Neural progenitor cell (in vitro differentiated cells): ENCODE results near the gene EIF4ENIF1. TPM values are rescaled to one million over a fixed set of nuclear protein-coding genes. Genes with fewer than 3 reads are reported as not detected.

Source experiments
- DNase-seq: peaks from one replicate; pipeline ENCODE4 v3.0.0-alpha.2; 2016; ENCODE audit warnings: low spot score
- H2AFZ ChIP-seq: fragments of 200-600 bp; sonication (generic); replicated peaks from 2 replicates; pipeline ENCODE4 v1.6.1; 2016; ENCODE audit warnings: antibody characterized with exemption
- H3F3A ChIP-seq: fragments of 200-600 bp; sonication (generic); 2 replicates; pipeline ENCODE4 v1.6.1; 2016; ENCODE audit warnings: antibody characterized with exemption, low read depth
- H3K27ac ChIP-seq: fragments of 200-600 bp; sonication (generic); 2 replicates; pipeline ENCODE4 v1.5.1; 2016; ENCODE audit warnings: mild to moderate bottlenecking
- H3K27me3 ChIP-seq: fragments of 200-600 bp; sonication (generic); 2 replicates; pipeline ENCODE4 v1.6.1; 2016; ENCODE audit warnings: mild to moderate bottlenecking, moderate library complexity
- H3K36me3 ChIP-seq: fragments of 200-600 bp; sonication (generic); 2 replicates; pipeline ENCODE4 v1.5.1; 2016
- H3K4me1 ChIP-seq: fragments of 200-600 bp; sonication (generic); 2 replicates; pipeline ENCODE4 v1.6.1; 2016; ENCODE audit warnings: mixed run types
- H3K4me2 ChIP-seq: fragments of 200-600 bp; sonication (generic); 2 replicates; pipeline ENCODE4 v1.6.1; 2016
- H3K4me3 ChIP-seq: fragments of 200-600 bp; sonication (generic); 2 replicates; pipeline ENCODE4 v1.5.1; 2016
- H3K79me2 ChIP-seq: fragments of 200-600 bp; sonication (generic); 2 replicates; pipeline ENCODE4 v1.6.1; 2016; ENCODE audit warnings: low read depth
- H3K9ac ChIP-seq: fragments of 200-600 bp; sonication (generic); 2 replicates; pipeline ENCODE4 v1.6.1; 2016
- H3K9me3 ChIP-seq: fragments of 200-600 bp; sonication (generic); 2 replicates; pipeline ENCODE4 v1.5.1; 2016; ENCODE audit warnings: low read depth
- H4K20me1 ChIP-seq: fragments of 200-600 bp; sonication (generic); 2 replicates; pipeline ENCODE4 v1.6.1; 2016; ENCODE audit warnings: low read depth
- H3K27ac Mint-ChIP-seq: 3 replicates; pipeline ENCODE4 v1.8.0; 2021; ENCODE audit warnings: mixed read lengths
- H3K27me3 Mint-ChIP-seq: 2 replicates; pipeline ENCODE4 v1.8.0; 2022; ENCODE audit warnings: low read depth, mild to moderate bottlenecking, inconsistent platforms, moderate library complexity, mixed read lengths; ENCODE audit not compliant: insufficient read depth
- H3K36me3 Mint-ChIP-seq: 3 replicates; pipeline ENCODE4 v1.8.0; 2021; ENCODE audit warnings: mixed read lengths
- H3K4me1 Mint-ChIP-seq: 3 replicates; pipeline ENCODE4 v1.8.0; 2021; ENCODE audit warnings: mixed read lengths
- H3K4me3 Mint-ChIP-seq: 3 replicates; pipeline ENCODE4 v1.8.0; 2021; ENCODE audit warnings: mild to moderate bottlenecking, moderate library complexity, mixed read lengths
- H3K9me3 Mint-ChIP-seq: 3 replicates; pipeline ENCODE4 v1.8.0; 2020; ENCODE audit warnings: mixed read lengths
- EZH2 ChIP-seq: fragments of 200-600 bp; sonication (generic); IDR thresholded peaks from 2 replicates; pipeline ENCODE4 v1.6.1; 2017; ENCODE audit warnings: antibody characterized with exemption, mild to moderate bottlenecking, moderate library complexity
- EZH2phosphoT487 ChIP-seq: fragments of 200-600 bp; sonication (generic); IDR thresholded peaks from 2 replicates; pipeline ENCODE4 v1.6.1; 2017; ENCODE audit warnings: antibody characterized with exemption
- small RNA-seq: library from RNA; depleted of rRNA; stranded (forward); fragments of <200 nt; gene quantifications from one replicate; pipeline ENCODE3, GENCODE V24; 2015
- total RNA-seq: library from RNA; depleted of rRNA; stranded (reverse); fragments of >200 nt; gene quantifications from 2 replicates; pipeline ENCODE4 v1.2.3, GENCODE V29; 2015; ENCODE audit warnings: low replicate concordance
- TF ChIP-seq, protein P1 (sequence below): fragments of 200-600 bp; sonication (generic); IDR thresholded peaks from 2 replicates; pipeline ENCODE4 v1.5.1; 2017; ENCODE audit warnings: antibody characterized with exemption, mild to moderate bottlenecking

Gene EIF4ENIF1
- total RNA-seq, 1 donor from 2014 or later = 21.4 TPM

GRCh38 chr22:31398231-31398630 is 91.4 kb downstream of the EIF4ENIF1 start:
- no peak overlapping the region for H3K27ac Mint-ChIP-seq
- H3K27ac ChIP-seq = peak overlapping the region; percentile 0
- peaks cover 5% of the 10 kb centered on the region for H3K36me3 ChIP-seq
- no peak overlapping the region for H3K4me3 ChIP-seq
- no peaks in the 10 kb centered on the region for H3K27me3 ChIP-seq
- no peaks in the 10 kb centered on the region for H3K9me3 ChIP-seq
- no peak overlapping the region for H3K9ac ChIP-seq
- peaks cover 2% of the 10 kb centered on the region for H3K27me3 Mint-ChIP-seq
- H3K4me1 ChIP-seq = peaks cover 16% of the 10 kb centered on the region
- peaks cover 20% of the 10 kb centered on the region for H4K20me1 ChIP-seq
- H3F3A ChIP-seq = peaks cover 26% of the 10 kb centered on the region
- peaks cover 9% of the 10 kb centered on the region for H3K4me1 Mint-ChIP-seq
- peaks cover 8% of the 10 kb centered on the region for H3K36me3 Mint-ChIP-seq
- no peak overlapping the region for H3K4me3 Mint-ChIP-seq
- DNase-seq = no peak
- H3K9me3 Mint-ChIP-seq = peaks cover 3% of the 10 kb centered on the region
- H3K4me2 ChIP-seq = no peak overlapping the region
- no peak overlapping the region for H2AFZ ChIP-seq
- no peak for TF ChIP-seq EZH2
- TF ChIP-seq, protein P1, sequence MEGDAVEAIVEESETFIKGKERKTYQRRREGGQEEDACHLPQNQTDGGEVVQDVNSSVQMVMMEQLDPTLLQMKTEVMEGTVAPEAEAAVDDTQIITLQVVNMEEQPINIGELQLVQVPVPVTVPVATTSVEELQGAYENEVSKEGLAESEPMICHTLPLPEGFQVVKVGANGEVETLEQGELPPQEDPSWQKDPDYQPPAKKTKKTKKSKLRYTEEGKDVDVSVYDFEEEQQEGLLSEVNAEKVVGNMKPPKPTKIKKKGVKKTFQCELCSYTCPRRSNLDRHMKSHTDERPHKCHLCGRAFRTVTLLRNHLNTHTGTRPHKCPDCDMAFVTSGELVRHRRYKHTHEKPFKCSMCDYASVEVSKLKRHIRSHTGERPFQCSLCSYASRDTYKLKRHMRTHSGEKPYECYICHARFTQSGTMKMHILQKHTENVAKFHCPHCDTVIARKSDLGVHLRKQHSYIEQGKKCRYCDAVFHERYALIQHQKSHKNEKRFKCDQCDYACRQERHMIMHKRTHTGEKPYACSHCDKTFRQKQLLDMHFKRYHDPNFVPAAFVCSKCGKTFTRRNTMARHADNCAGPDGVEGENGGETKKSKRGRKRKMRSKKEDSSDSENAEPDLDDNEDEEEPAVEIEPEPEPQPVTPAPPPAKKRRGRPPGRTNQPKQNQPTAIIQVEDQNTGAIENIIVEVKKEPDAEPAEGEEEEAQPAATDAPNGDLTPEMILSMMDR = no peak
- TF ChIP-seq EZH2phosphoT487 = no peak
- H3K79me2 ChIP-seq = peaks cover 39% of the 10 kb centered on the region

DNA sequence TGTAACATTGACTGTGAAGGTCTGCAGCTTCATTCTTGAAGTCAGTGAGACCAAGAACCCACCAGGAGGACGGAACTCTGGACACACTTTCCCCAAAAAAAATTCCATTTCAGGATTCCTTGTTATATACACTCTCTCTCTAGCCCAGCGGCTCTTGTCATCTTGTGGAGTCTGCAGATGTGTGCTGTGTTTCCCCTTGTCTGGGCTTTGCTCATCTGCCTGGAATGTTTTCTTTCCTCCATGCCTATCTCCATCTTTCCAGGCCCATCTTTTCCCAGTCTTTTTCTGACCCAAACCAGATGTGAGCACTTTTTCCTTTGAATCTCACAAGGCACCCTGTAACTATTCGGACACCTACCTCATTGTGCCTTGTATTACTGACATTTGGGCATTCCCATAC is 95.3 kb downstream of the EIF4ENIF1 start:
- Histone ChIP-seq H3K4me3 (no peak overlapping the region), H3K9ac (no peak overlapping the region), H3K9me3 (no peaks in the 10 kb centered on the region), H3K4me1 (peaks cover 8% of the 10 kb centered on the region), H3K4me2 (no peak overlapping the region), H3F3A (peaks cover 9% of the 10 kb centered on the region), H3K27me3 (no peaks in the 10 kb centered on the region), H3K27ac (no peak overlapping the region), H3K36me3 (no peaks in the 10 kb centered on the region), H4K20me1 (no peaks in the 10 kb centered on the region), H2AFZ (no peak overlapping the region), H3K79me2 (no peaks in the 10 kb centered on the region)
- Mint-ChIP-seq H3K4me1 (no peaks in the 10 kb centered on the region), H3K36me3 (no peaks in the 10 kb centered on the region), H3K27me3 (no peaks in the 10 kb centered on the region), H3K9me3 (peaks cover 3% of the 10 kb centered on the region), H3K27ac (no peak overlapping the region), H3K4me3 (no peak overlapping the region)
- TF ChIP-seq, protein P1 = no peak
- TF ChIP-seq EZH2 (no peak), EZH2phosphoT487 (no peak)
- no peak for DNase-seq

DNA sequence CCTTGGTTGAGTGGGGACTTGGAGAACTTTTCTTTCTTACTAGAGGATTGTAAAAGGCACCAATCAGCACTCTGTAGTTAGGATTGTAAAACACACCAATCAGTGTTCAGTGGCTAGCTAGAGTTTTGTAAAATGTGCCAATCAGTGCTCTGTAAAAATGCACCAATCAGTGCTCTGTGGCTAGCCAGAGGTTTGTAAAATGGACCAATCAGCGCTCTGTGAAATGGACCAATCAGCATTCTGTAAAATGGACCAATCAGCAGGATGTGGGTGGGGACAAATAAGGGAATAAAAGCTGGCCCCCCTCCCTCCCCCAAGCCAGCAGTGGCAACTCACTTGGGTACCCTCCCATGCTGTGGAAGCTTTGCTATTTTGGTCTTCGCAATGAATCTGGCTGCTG is 95.7 kb downstream of the EIF4ENIF1 start:
- peaks cover 9% of the 10 kb centered on the region for H3F3A ChIP-seq
- Mint-ChIP-seq H3K27me3 (no peaks in the 10 kb centered on the region), H3K4me1 (no peaks in the 10 kb centered on the region), H3K36me3 (no peaks in the 10 kb centered on the region), H3K27ac (no peak overlapping the region), H3K4me3 (no peak overlapping the region), H3K9me3 (peaks cover 3% of the 10 kb centered on the region)
- no peaks in the 10 kb centered on the region for H3K79me2 ChIP-seq
- no peaks in the 10 kb centered on the region for H3K36me3 ChIP-seq
- H4K20me1 ChIP-seq = no peaks in the 10 kb centered on the region
- no peak for TF ChIP-seq EZH2phosphoT487
- TF ChIP-seq EZH2 = no peak
- TF ChIP-seq, protein P1 = no peak
- H3K9ac ChIP-seq = no peak overlapping the region
- DNase-seq = no peak
- H3K27me3 ChIP-seq = no peaks in the 10 kb centered on the region
- no peak overlapping the region for H3K4me2 ChIP-seq
- no peak overlapping the region for H3K27ac ChIP-seq
- H3K9me3 ChIP-seq = no peaks in the 10 kb centered on the region
- peaks cover 7% of the 10 kb centered on the region for H3K4me1 ChIP-seq
- no peak overlapping the region for H3K4me3 ChIP-seq
- no peak overlapping the region for H2AFZ ChIP-seq

Small RNA genes within 50 kb of the gene (small RNA-seq; reads per million reads assigned to genes)
- gene AL096701.2 (not detected), gene RNU6-28P (not detected)

Other genes starting within 250 kb of the EIF4ENIF1 start
- 4.5 and 4.7 TPM in 2 replicates for gene PIK3IP1, start 197.4 kb downstream of the EIF4ENIF1 start, total RNA-seq
- 28.6 and 55.3 TPM in 2 replicates for gene PATZ1, start 143.5 kb downstream of the EIF4ENIF1 start, total RNA-seq
- gene DRG1, start 90.2 kb downstream of the EIF4ENIF1 start, total RNA-seq = 70.9 and 78.9 TPM in 2 replicates
- 25.0 and 27.6 TPM in 2 replicates for gene SFI1, start 6.7 kb upstream of the EIF4ENIF1 start, total RNA-seq
- gene PISD, start 172.4 kb upstream of the EIF4ENIF1 start, total RNA-seq = 18.1 and 41.2 TPM in 2 replicates